Pancreas (tissue), 10 donors: ENCODE measurements around the gene HID1. TPM values are rescaled to one million over a fixed set of nuclear protein-coding genes. Genes with fewer than 3 reads are reported as not detected.
A peak's percentile ranks its signal among the peaks of the same experiment; 100 is the strongest.

ENCODE experiments used
- ATAC-seq, 4 donors: fragments of 200-7000 bp; cut with Tn5 transposase; one replicate each; pipeline versions ENCODE4 v1.8.0 to v1.9.1; 2020; ENCODE audit warnings: mild to moderate bottlenecking in 4 of 4, moderate library complexity in 4 of 4
- DNase-seq, 6 donors: peaks; one replicate each; pipeline ENCODE4 v3.0.0-alpha.2; 2020
- FAIRE-seq: peaks from 2 replicates; lab custom pipeline; 2012; peaks lifted over from hg19 to GRCh38; lab: Jason Lieb, UNC
- H3K27ac ChIP-seq, 4 donors: fragments of 200-600 bp; sonication (generic); 1 replicate in 3 of 4; 2 replicates in 1 of 4; pipeline versions ENCODE4 v1.5.0 to v1.8.0; 2020
- H3K27me3 ChIP-seq, 4 donors: fragments of 200-600 bp; one replicate each; pipeline ENCODE4 v1.8.0; 2021
- H3K36me3 ChIP-seq, 3 donors: fragments of 200-600 bp; sonication (generic) in 1 of 3; one replicate each; pipeline versions ENCODE4 v1.5.0 to v1.8.0; 2020 to 2021
- H3K4me1 ChIP-seq, 3 donors: fragments of 200-600 bp; one replicate each; pipeline ENCODE4 v1.8.0; 2021
- H3K4me3 ChIP-seq, 4 donors: fragments of 200-600 bp; sonication (generic) in 2 of 4; one replicate each; pipeline versions ENCODE4 v1.5.0 to v1.8.0; 2020 to 2021
- H3K9me3 ChIP-seq, 4 donors: fragments of 200-600 bp; one replicate each; pipeline ENCODE4 v1.8.0; 2021
- WGBS, 2 donors: extraction: QIAGEN DNeasy Blood & Tissue Kit; methylation state at CpG; one replicate each; pipeline ENCODE4 v1.1.7; 2013; 5-methylcytosine and 5-hydroxymethylcytosine counted together
- intact Hi-C, 3 donors: fragments of 100-400 bp; cut with DNase I; formaldehyde crosslinking; loops; one replicate each; pipeline versions ENCODE4 v1.11.1 to v1.14.2; 2022
- polyA plus RNA-seq, 2 donors: library from polyadenylated mRNA; stranded (reverse); fragments of 200-250 nt; gene quantifications; one replicate each; pipeline ENCODE4 v1.2.3, GENCODE V29; 2013
- total RNA-seq, 6 donors: library from RNA; stranded (reverse); fragmentation: NEBNext Ultra II Directional in 4 of 6; extraction: Animal tissue kit (Norgen Biotek cat#: 25700) in 4 of 6; gene quantifications; one replicate each; pipeline versions ENCODE4 v1.2.1 to v1.2.4, GENCODE V29; 2021 to 2023
- TF ChIP-seq, protein P1 (sequence below), 4 donors: fragments of 200-600 bp; sonication (generic) in 3 of 4; IDR thresholded peaks; one replicate each; pipeline versions ENCODE4 v1.5.0 to v1.8.0; 2021; ENCODE audit warnings: antibody characterized with exemption in 4 of 4
- donor health status: healthy with polysubstance abuse.
- donor health status: DM: no; HTN: no; CAD: no; lungs with moderate emphysema.
- donor health status: DM: no; HTN: no; CAD: no.
- donor health status: control.
- donor health status: control.
- donor health status: Bipolar disorder and iron deficiency.
- donor health status: DM: yes; HTN: yes; CAD: no.
- donor health status: DM: no; HTN: no; CAD: no.
- donor health status: DM: no; HTN: no; CAD: no.
- donor health status: DM: yes; HTN: yes; CAD: no.

HID1 gene
- total and polyA plus RNA-seq, 8 donors: 76.7 to 262 (median 126) TPM

DNA sequence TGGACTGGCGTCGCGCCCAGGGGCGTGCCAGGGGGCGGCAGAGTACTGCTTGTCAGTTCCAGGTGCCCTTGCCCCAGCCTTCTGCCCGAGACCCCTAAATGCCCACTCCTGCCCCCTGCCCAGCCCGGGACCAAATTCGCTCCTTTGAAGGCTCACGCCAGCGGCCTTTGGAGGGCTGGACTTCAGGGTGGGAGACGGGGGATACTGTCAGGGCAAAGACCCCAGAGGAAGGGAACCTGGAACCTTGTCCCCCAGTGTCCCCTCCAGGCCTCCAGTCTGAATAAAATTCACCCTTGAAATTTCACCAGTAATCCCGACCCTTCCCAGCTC lies 36.1 kb downstream of the HID1 start:
- Histone ChIP-seq H3K36me3 (no peaks in the 10 kb centered on the region), H3K27ac (no peak overlapping the region), H3K27me3 (no peaks in the 10 kb centered on the region), H3K4me3 (no peak overlapping the region), H3K9me3 (no peaks in the 10 kb centered on the region), H3K4me1 (no peaks in the 10 kb centered on the region)
- ATAC-seq (no peak), FAIRE-seq (no peak), DNase-seq (peak in 1 of 6 donors; percentile 21)
- intact Hi-C loops: no loop called here
- WGBS, 2 donors: 28 to 29% methylated on average over 12 of the region's 12 CpGs
- TF ChIP-seq, protein P1, sequence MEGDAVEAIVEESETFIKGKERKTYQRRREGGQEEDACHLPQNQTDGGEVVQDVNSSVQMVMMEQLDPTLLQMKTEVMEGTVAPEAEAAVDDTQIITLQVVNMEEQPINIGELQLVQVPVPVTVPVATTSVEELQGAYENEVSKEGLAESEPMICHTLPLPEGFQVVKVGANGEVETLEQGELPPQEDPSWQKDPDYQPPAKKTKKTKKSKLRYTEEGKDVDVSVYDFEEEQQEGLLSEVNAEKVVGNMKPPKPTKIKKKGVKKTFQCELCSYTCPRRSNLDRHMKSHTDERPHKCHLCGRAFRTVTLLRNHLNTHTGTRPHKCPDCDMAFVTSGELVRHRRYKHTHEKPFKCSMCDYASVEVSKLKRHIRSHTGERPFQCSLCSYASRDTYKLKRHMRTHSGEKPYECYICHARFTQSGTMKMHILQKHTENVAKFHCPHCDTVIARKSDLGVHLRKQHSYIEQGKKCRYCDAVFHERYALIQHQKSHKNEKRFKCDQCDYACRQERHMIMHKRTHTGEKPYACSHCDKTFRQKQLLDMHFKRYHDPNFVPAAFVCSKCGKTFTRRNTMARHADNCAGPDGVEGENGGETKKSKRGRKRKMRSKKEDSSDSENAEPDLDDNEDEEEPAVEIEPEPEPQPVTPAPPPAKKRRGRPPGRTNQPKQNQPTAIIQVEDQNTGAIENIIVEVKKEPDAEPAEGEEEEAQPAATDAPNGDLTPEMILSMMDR (IDR thresholded peaks at IDR 0.05): no peak

DNA sequence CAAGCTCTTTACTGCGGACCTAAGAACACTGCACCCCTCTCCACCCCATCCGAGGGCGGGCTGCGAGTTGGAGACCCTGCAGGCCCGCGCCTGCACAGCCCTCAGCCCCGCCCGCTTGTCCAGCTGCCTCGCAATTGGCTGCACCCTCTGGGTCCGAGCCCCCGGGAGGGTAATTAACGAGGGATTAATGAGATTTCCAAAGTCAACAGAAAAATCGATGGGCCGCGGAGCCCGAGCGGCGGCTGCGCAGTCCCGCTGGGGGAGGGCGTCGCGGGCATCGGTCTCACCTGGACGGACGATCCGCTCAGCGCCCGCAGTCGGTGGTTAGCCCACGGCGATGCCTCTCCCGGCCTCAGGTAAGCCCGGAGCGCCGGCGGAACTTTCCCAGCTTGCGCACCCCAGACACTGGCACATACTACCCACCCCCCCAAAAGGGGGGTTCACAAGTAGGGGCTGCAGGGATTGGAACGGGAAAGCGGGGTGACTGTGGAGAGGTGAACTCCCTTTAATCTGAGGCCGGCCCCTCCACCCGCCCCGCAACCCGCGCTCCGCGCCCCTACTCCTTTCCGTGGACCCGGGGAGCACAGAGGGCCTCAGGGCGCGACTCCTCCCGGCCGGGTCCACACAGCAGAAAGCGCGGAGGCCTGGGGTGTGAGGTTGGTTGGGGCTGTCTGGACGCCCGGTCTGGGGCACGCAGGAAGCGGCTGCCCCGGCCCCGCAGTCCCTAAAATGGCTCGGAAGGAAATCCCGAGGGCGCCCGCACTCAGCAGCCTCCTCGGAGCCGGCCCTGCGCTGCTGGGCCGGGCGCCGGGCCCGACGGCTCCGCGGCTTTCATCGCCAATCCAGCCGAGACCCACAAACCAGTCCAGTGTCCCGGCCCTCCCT lies 36.7 kb downstream of the HID1 start, which contains the start of gene OTOP3:
Gene OTOP3 (plus strand): TSS at position 314 of the 885 bp plus-strand sequence. CDS start 24 bp downstream, at position 338.
- intact Hi-C loops: no loop called here
- Histone ChIP-seq H3K4me1 (no peaks in the 10 kb centered on the region), H3K4me3 (peak within 1 kb of the TSS in 1 of 4 donors; percentile 18), H3K27me3 (no peaks in the 10 kb centered on the region), H3K9me3 (no peaks in the 10 kb centered on the region), H3K36me3 (no peaks in the 10 kb centered on the region), H3K27ac (no peak within 1 kb of the TSS)
- peak in 1 of 6 donors; percentile 36 for DNase-seq
- FAIRE-seq: no peak
- WGBS, 2 donors: 5 to 6% methylated on average over 47 to 78 of the region's 78 CpGs
- TF ChIP-seq, protein P1 (IDR thresholded peaks at IDR 0.05): no peak
- peak; percentile 66 to 76 (median 72) for ATAC-seq

DNA sequence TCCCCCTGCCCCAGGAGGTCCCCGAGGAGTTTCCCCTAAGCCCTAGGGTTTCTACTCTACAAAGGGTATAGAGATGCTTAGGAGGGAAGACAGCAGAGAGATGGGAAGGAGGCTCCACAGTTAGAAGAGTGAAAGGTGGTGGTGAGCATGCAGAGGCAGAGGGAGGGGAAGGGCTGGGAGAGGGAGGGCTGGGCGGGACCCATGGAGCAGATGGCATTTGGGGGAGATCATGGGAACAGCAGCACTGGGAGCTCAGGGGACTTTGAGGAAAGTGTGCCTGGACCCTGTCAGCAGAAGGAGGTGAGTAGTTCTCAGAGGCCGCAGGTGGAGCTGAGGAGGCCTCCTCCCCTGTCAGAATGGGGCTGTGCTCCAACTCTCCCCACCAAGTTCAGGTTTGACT lies 37.5 kb downstream of the HID1 start:
- intact Hi-C loops: no loop called here
- TF ChIP-seq, protein P1 (IDR thresholded peaks at IDR 0.05): no peak
- 77 to 87% methylated on average over 3 of the region's 3 CpGs for WGBS, 2 donors
- H3K9me3 ChIP-seq: no peaks in the 10 kb centered on the region
- FAIRE-seq: no peak
- no peaks in the 10 kb centered on the region for H3K27me3 ChIP-seq
- no peak overlapping the region for H3K4me3 ChIP-seq
- DNase-seq: no peak
- H3K4me1 ChIP-seq: no peaks in the 10 kb centered on the region
- H3K36me3 ChIP-seq: no peaks in the 10 kb centered on the region
- H3K27ac ChIP-seq: no peak overlapping the region
- ATAC-seq: no peak

DNA sequence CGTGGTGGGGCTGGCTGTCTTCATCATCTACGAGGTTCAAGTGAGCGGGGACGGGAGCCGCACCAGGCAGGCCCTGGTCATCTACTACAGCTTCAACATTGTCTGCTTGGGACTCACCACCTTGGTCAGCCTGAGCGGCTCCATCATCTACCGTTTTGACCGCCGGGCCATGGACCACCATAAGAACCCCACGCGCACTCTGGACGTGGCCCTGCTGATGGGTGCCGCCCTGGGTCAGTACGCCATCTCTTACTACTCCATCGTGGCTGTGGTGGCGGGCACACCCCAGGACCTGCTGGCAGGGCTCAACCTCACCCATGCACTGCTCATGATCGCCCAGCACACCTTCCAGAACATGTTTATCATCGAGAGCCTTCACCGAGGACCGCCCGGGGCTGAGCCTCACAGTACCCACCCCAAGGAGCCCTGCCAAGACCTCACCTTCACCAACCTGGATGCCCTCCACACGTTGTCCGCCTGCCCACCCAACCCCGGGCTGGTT lies 42.0 kb downstream of the HID1 start:
- DNase-seq (no peak), FAIRE-seq (no peak), ATAC-seq (no peak)
- Histone ChIP-seq H3K27me3 (peaks cover 0 to 3% (median 0%) of the 10 kb centered on the region in 4 donors), H3K9me3 (no peaks in the 10 kb centered on the region), H3K36me3 (no peaks in the 10 kb centered on the region), H3K27ac (no peak overlapping the region), H3K4me1 (no peaks in the 10 kb centered on the region), H3K4me3 (no peak overlapping the region)
- WGBS, 2 donors: 78 to 88% methylated on average over 24 of the region's 24 CpGs
- TF ChIP-seq, protein P1 (IDR thresholded peaks at IDR 0.05): no peak
- intact Hi-C loops: no loop called here

DNA sequence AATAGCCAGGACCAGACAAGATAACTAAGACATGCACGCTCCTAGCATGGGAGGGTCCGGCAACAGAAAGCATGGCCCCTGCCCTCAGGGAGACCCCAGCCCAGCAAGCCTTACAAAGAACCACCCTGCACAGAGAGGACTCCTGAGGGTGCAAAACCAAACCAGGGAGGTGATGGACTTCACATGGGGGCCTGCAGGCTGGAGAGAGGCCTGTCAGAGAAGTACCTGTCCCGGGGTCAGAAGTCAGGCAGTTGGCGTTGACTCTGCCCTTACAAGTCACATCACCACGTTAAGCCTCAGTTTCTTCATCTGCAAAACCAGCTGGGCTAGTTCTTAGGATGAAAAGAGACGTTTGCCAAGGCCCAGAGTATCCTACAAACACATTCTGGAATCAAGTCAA lies 43.8 kb downstream of the HID1 start:
- Histone ChIP-seq H3K4me3 (no peak overlapping the region), H3K27me3 (peaks cover 0 to 11% (median 3%) of the 10 kb centered on the region in 4 donors), H3K4me1 (peaks cover under 1 to 8% (median 4%) of the 10 kb centered on the region in 3 donors), H3K27ac (no peak overlapping the region), H3K36me3 (no peaks in the 10 kb centered on the region), H3K9me3 (no peaks in the 10 kb centered on the region)
- ATAC-seq (no peak), DNase-seq (no peak), FAIRE-seq (no peak)
- TF ChIP-seq, protein P1 (IDR thresholded peaks at IDR 0.05): no peak
- 64 to 68% methylated on average over 6 of the region's 6 CpGs for WGBS, 2 donors
- intact Hi-C loops: no loop called here
